Right lobe of liver (tissue), 4 donors: Measurements from ENCODE around the gene PPP1R14C.

Source experiments
- CTCF ChIP-seq, 4 donors: fragments of 200-600 bp in 3 of 4; fragments of 450-650 bp in 1 of 4; IDR thresholded peaks; one replicate each; pipeline versions ENCODE4 v1.5.1 to v1.8.0; 2016 to 2022; ENCODE audit warnings: antibody characterized with exemption in 4 of 4, mild to moderate bottlenecking in 2 of 4
- POLR2A ChIP-seq: fragments of 450-650 bp; IDR thresholded peaks from one replicate; pipeline ENCODE4 v1.6.1; 2017; ENCODE audit warnings: antibody characterized with exemption, mild to moderate bottlenecking
- donor health status: DM: no; HTN: no; CAD: no.
- donor health status: DM: no; HTN: no; CAD: no.
- donor health status: DM: no; HTN: yes; CAD: no.

GRCh38 chr6:150275489-150275888 is 132.6 kb downstream of the PPP1R14C start:
- no peak for TF ChIP-seq CTCF (IDR thresholded peaks at IDR 0.05)
- TF ChIP-seq POLR2A = no peak
